Fibroblast of villous mesenchyme (primary cell): Measurements from ENCODE around the gene MPPED1. TPM values are rescaled to one million over a fixed set of nuclear protein-coding genes. Genes with fewer than 3 reads are reported as not detected.

Experiments
- DNase-seq: peaks from one replicate; pipeline ENCODE4 v3.0.0-alpha.2; 2010; ENCODE audit warnings: low read depth
- H3K4me3 ChIP-seq: 2 replicates; pipeline ENCODE4 v1.5.1; 2011; ENCODE audit warnings: low read depth, mild to moderate bottlenecking, low read length
- CTCF ChIP-seq: IDR thresholded peaks from 2 replicates; pipeline ENCODE4 v1.5.1; 2012; ENCODE audit warnings: low read depth, mild to moderate bottlenecking, low read length; ENCODE audit not compliant: insufficient read depth
- total RNA-seq: library from RNA; depleted of rRNA; stranded (reverse); fragments of >200 nt; gene quantifications from 2 replicates; pipeline ENCODE4 v1.2.3, GENCODE V29; 2012

Gene MPPED1
- total RNA-seq, 1 donor, result not detected

GRCh38 chr22:43424666-43425630 lies 13.1 kb downstream of the MPPED1 start:
- DNase-seq, result no peak
- no peak overlapping the region for H3K4me3 ChIP-seq
- TF ChIP-seq CTCF, result no peak

GRCh38 chr22:43425976-43426785 lies 14.4 kb downstream of the MPPED1 start:
- no peak for DNase-seq

GRCh38 chr22:43426816-43427215 lies 15.0 kb downstream of the MPPED1 start:
- no peak overlapping the region for H3K4me3 ChIP-seq
- DNase-seq, result no peak
- TF ChIP-seq CTCF, result no peak

More at GRCh38 chr22:43425976-43426785, 14.4 kb downstream of the MPPED1 start:
- no peak overlapping the region for H3K4me3 ChIP-seq
- no peak for TF ChIP-seq CTCF

GRCh38 chr22:43427296-43428004 lies 15.6 kb downstream of the MPPED1 start:
- no peak overlapping the region for H3K4me3 ChIP-seq
- DNase-seq, result no peak
- TF ChIP-seq CTCF, result no peak

- no peak for TF ChIP-seq CTCF
- no peak overlapping the region for H3K4me3 ChIP-seq
- no peak for DNase-seq
Measured at GRCh38 chr22:43428005-43428485, 16.2 kb downstream of the MPPED1 start.

- H3K4me3 ChIP-seq, result no peak overlapping the region
- DNase-seq, result no peak
- TF ChIP-seq CTCF, result no peak
Measured at GRCh38 chr22:43428521-43428920, 16.7 kb downstream of the MPPED1 start.
